ENCODE measurements around the gene INHA.

The INHA gene

DNA sequence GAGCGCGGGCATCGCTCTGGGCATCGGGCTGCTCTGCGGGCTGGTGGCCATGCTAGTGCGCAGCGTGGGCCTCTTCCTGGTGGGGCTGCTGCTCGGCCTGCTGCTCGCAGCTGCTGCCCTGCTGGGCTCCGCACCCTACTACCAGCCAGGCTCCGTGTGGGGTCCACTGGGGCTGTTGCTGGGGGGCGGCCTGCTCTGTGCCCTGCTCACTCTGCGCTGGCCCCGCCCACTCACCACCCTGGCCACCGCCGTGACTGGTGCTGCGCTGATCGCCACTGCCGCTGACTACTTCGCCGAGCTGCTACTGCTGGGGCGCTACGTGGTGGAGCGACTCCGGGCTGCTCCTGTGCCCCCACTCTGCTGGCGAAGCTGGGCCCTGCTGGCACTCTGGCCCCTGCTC is 24.5 kb upstream of the INHA start:
- H3K79me1 ChIP-seq (replicated peaks; ENCODE audit: low read length, poor library complexity, severe bottlenecking): no peaks in the 10 kb centered on the region
- peaks cover 22% of the 10 kb centered on the region for H3K4me1 ChIP-seq (ENCODE audit: control insufficient read depth, insufficient read depth, low read depth, low read length)
- H3K9me3 ChIP-seq (ENCODE audit: control insufficient read depth, low read length): no peaks in the 10 kb centered on the region
- H3K27me3 ChIP-seq (ENCODE audit: control insufficient read depth in 1 of 2, insufficient read depth in 1 of 2, low read length in 2 of 2): peaks cover 3 to 6% of the 10 kb centered on the region in 2 experiments
- H2AFZ ChIP-seq (ENCODE audit: low read depth, low read length): no peak overlapping the region
- no peak overlapping the region for H2BK12ac ChIP-seq (ENCODE audit: low read length in 2 of 2)
- H3K14ac ChIP-seq (ENCODE audit: low read length in 2 of 2): no peak overlapping the region
- no peak overlapping the region for H2AK5ac ChIP-seq (ENCODE audit: low read length, severe bottlenecking)
- no peak overlapping the region for H3K4me3 ChIP-seq (ENCODE audit: insufficient read depth in 1 of 2, low read depth in 1 of 2, low read length in 2 of 2)
- no peak for DNase-seq
- no peak overlapping the region for H4K91ac ChIP-seq (ENCODE audit: low read length)
- no peak overlapping the region for H3K4me2 ChIP-seq (ENCODE audit: low read length, poor library complexity, severe bottlenecking)
- H3K4ac ChIP-seq (ENCODE audit: low read depth in 1 of 2, low read length in 2 of 2): no peak overlapping the region
- no peak overlapping the region for H3K18ac ChIP-seq (ENCODE audit: low read depth in 1 of 2, low read length in 2 of 2)
- H2BK120ac ChIP-seq (ENCODE audit: low read depth, low read length): no peak overlapping the region
- H3K27ac ChIP-seq (ENCODE audit: low read length, poor library complexity, severe bottlenecking): no peak overlapping the region
- peaks cover 18 to 23% of the 10 kb centered on the region in 2 experiments for H3K36me3 ChIP-seq (ENCODE audit: control insufficient read depth in 1 of 2, insufficient read depth in 2 of 2, low read depth in 1 of 2, low read length in 2 of 2)
- no peak overlapping the region for H3K23ac ChIP-seq (ENCODE audit: low read length in 2 of 2)
- no peak overlapping the region for H4K8ac ChIP-seq (ENCODE audit: low read length)
- H2BK5ac ChIP-seq (ENCODE audit: low read depth, low read length, poor library complexity, severe bottlenecking): no peak overlapping the region
- H3K9ac ChIP-seq (ENCODE audit: low read length): no peak overlapping the region
- H2BK15ac ChIP-seq (ENCODE audit: low read depth, poor library complexity, severe bottlenecking): no peak overlapping the region
- WGBS: 96% methylated on average over 26 of the region's 26 CpGs

GRCh38 chr2:219548990-219549389 is 23.1 kb upstream of the INHA start:
- Histone ChIP-seq H3K4me1 (ENCODE audit: control insufficient read depth, insufficient read depth, low read depth, low read length) (peaks cover 26% of the 10 kb centered on the region), H3K14ac (ENCODE audit: low read length in 2 of 2) (no peak overlapping the region), H2BK15ac (ENCODE audit: low read depth, poor library complexity, severe bottlenecking) (no peak overlapping the region), H3K27ac (ENCODE audit: low read length, poor library complexity, severe bottlenecking) (no peak overlapping the region), H3K79me1 (replicated peaks; ENCODE audit: low read length, poor library complexity, severe bottlenecking) (no peaks in the 10 kb centered on the region), H3K36me3 (ENCODE audit: control insufficient read depth in 1 of 2, insufficient read depth in 2 of 2, low read depth in 1 of 2, low read length in 2 of 2) (peaks cover 18 to 23% of the 10 kb centered on the region in 2 experiments), H2AFZ (ENCODE audit: low read depth, low read length) (no peak overlapping the region), H3K4ac (ENCODE audit: low read depth in 1 of 2, low read length in 2 of 2) (no peak overlapping the region), H3K9me3 (ENCODE audit: control insufficient read depth, low read length) (no peaks in the 10 kb centered on the region), H2BK120ac (ENCODE audit: low read depth, low read length) (no peak overlapping the region), H2BK12ac (ENCODE audit: low read length in 2 of 2) (no peak overlapping the region), H3K18ac (ENCODE audit: low read depth in 1 of 2, low read length in 2 of 2) (no peak overlapping the region), H2BK5ac (ENCODE audit: low read depth, low read length, poor library complexity, severe bottlenecking) (no peak overlapping the region), H3K9ac (ENCODE audit: low read length) (no peak overlapping the region), H3K4me3 (ENCODE audit: insufficient read depth in 1 of 2, low read depth in 1 of 2, low read length in 2 of 2) (no peak overlapping the region), H3K4me2 (ENCODE audit: low read length, poor library complexity, severe bottlenecking) (no peak overlapping the region), H2AK5ac (ENCODE audit: low read length, severe bottlenecking) (no peak overlapping the region), H3K23ac (ENCODE audit: low read length in 2 of 2) (no peak overlapping the region), H4K8ac (ENCODE audit: low read length) (no peak overlapping the region), H3K27me3 (ENCODE audit: control insufficient read depth in 1 of 2, insufficient read depth in 1 of 2, low read length in 2 of 2) (peaks cover 13 to 14% of the 10 kb centered on the region in 2 experiments), H4K91ac (ENCODE audit: low read length) (no peak overlapping the region)
- no peak for DNase-seq
- 96% methylated on average over 18 of the region's 18 CpGs for WGBS

- Histone ChIP-seq H2BK120ac (ENCODE audit: low read depth, low read length) (no peak overlapping the region), H3K4me3 (ENCODE audit: insufficient read depth in 1 of 2, low read depth in 1 of 2, low read length in 2 of 2) (no peak overlapping the region), H2BK12ac (ENCODE audit: low read length in 2 of 2) (no peak overlapping the region), H3K79me1 (replicated peaks; ENCODE audit: low read length, poor library complexity, severe bottlenecking) (no peaks in the 10 kb centered on the region), H2BK5ac (ENCODE audit: low read depth, low read length, poor library complexity, severe bottlenecking) (no peak overlapping the region), H2AFZ (ENCODE audit: low read depth, low read length) (no peak overlapping the region), H3K4ac (ENCODE audit: low read depth in 1 of 2, low read length in 2 of 2) (no peak overlapping the region), H3K14ac (ENCODE audit: low read length in 2 of 2) (no peak overlapping the region), H3K27ac (ENCODE audit: low read length, poor library complexity, severe bottlenecking) (no peak overlapping the region), H3K23ac (ENCODE audit: low read length in 2 of 2) (no peak overlapping the region), H3K9ac (ENCODE audit: low read length) (no peak overlapping the region), H2BK15ac (ENCODE audit: low read depth, poor library complexity, severe bottlenecking) (no peak overlapping the region), H3K4me2 (ENCODE audit: low read length, poor library complexity, severe bottlenecking) (no peak overlapping the region), H3K9me3 (ENCODE audit: control insufficient read depth, low read length) (no peaks in the 10 kb centered on the region), H3K4me1 (ENCODE audit: control insufficient read depth, insufficient read depth, low read depth, low read length) (peaks cover 20% of the 10 kb centered on the region), H4K91ac (ENCODE audit: low read length) (no peak overlapping the region), H2AK5ac (ENCODE audit: low read length, severe bottlenecking) (no peak overlapping the region), H3K27me3 (ENCODE audit: control insufficient read depth in 1 of 2, insufficient read depth in 1 of 2, low read length in 2 of 2) (peaks cover 13 to 17% of the 10 kb centered on the region in 2 experiments), H4K8ac (ENCODE audit: low read length) (no peak overlapping the region), H3K18ac (ENCODE audit: low read depth in 1 of 2, low read length in 2 of 2) (no peak overlapping the region), H3K36me3 (ENCODE audit: control insufficient read depth in 1 of 2, insufficient read depth in 2 of 2, low read depth in 1 of 2, low read length in 2 of 2) (peaks cover 18 to 23% of the 10 kb centered on the region in 2 experiments)
- no peak for DNase-seq
- 84% methylated on average over 9 of the region's 9 CpGs for WGBS
Observed at GRCh38 chr2:219549619-219550018, 22.5 kb upstream of the INHA start.

DNA sequence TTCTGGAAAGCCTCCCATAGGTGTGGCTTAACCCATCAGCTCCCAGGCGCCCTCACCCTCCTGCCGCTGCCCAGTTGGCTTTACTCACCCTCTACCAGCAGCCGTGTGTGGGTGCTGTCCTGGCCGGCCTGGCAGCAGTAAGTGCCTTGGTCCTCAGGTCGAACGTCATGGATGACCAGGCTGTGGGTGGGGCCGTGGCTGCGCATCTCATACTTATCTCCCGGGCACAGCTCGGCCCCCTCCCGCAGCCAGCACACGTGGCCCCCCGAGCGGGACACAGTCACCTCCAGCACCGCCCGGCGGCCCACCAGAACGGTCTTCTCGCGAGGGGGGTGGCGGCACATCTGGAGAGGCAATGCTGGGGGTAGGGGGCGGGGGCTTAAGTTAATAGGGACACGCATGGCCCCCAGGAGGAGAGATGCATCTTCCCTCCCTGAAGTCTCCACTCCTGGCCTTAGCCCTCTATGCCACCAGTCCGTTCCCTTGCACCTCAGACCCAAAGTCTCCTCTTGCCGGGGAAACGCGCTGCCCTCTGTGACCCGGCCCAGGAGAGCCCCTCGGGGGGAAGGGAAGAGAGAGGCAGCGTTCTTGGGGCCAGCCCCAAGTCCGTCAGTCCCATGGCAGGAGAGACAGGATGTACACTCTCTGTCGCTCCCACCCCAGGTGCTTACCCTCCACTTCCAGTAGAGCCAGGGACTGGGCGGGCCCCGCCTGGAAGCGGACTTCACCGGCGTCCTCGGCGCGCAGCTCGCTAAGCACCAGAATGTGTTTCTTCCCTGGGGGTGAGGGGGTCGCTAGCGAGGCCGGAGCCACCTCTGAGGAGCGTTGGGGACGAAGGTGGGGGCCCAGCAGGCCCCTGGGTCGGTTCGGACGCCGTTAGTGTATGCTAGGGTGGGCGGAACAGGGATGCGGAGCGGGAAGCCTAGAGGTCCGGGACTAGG is 20.4 kb upstream of the INHA start:
- no peak overlapping the region for H3K23ac ChIP-seq (ENCODE audit: low read length in 2 of 2)
- H3K4me1 ChIP-seq (ENCODE audit: control insufficient read depth, insufficient read depth, low read depth, low read length): peaks cover 19% of the 10 kb centered on the region
- no peak overlapping the region for H3K14ac ChIP-seq (ENCODE audit: low read length in 2 of 2)
- H4K8ac ChIP-seq (ENCODE audit: low read length): no peak overlapping the region
- H2AFZ ChIP-seq (ENCODE audit: low read depth, low read length): peak overlapping the region; percentile 21
- H3K9me3 ChIP-seq (ENCODE audit: control insufficient read depth, low read length): no peaks in the 10 kb centered on the region
- no peak overlapping the region for H2BK12ac ChIP-seq (ENCODE audit: low read length in 2 of 2)
- peak overlapping the region; percentile 83 for H3K4me2 ChIP-seq (ENCODE audit: low read length, poor library complexity, severe bottlenecking)
- H2BK5ac ChIP-seq (ENCODE audit: low read depth, low read length, poor library complexity, severe bottlenecking): no peak overlapping the region
- H2BK15ac ChIP-seq (ENCODE audit: low read depth, poor library complexity, severe bottlenecking): peak overlapping the region; percentile 73
- no peak overlapping the region for H2AK5ac ChIP-seq (ENCODE audit: low read length, severe bottlenecking)
- no peak overlapping the region for H4K91ac ChIP-seq (ENCODE audit: low read length)
- H3K27ac ChIP-seq (ENCODE audit: low read length, poor library complexity, severe bottlenecking): no peak overlapping the region
- H3K27me3 ChIP-seq (ENCODE audit: control insufficient read depth in 1 of 2, insufficient read depth in 1 of 2, low read length in 2 of 2): peaks cover 13 to 17% of the 10 kb centered on the region in 2 experiments
- peak; percentile 63 for DNase-seq
- no peaks in the 10 kb centered on the region for H3K79me1 ChIP-seq (replicated peaks; ENCODE audit: low read length, poor library complexity, severe bottlenecking)
- H2BK120ac ChIP-seq (ENCODE audit: low read depth, low read length): no peak overlapping the region
- 6% methylated on average over 40 of the region's 54 CpGs for WGBS
- peak overlapping the region; percentile 73 for H3K9ac ChIP-seq (ENCODE audit: low read length)
- peaks cover 18 to 26% of the 10 kb centered on the region in 2 experiments for H3K36me3 ChIP-seq (ENCODE audit: control insufficient read depth in 1 of 2, insufficient read depth in 2 of 2, low read depth in 1 of 2, low read length in 2 of 2)
- no peak overlapping the region for H3K4ac ChIP-seq (ENCODE audit: low read depth in 1 of 2, low read length in 2 of 2)
- peak overlapping the region in 1 of 2 experiments; percentile 51 for H3K18ac ChIP-seq (ENCODE audit: low read depth in 1 of 2, low read length in 2 of 2)
- peak overlapping the region; percentile 68 to 80 for H3K4me3 ChIP-seq (ENCODE audit: insufficient read depth in 1 of 2, low read depth in 1 of 2, low read length in 2 of 2)
